ENCODE measurements around the gene CALCOCO1.

DNA sequence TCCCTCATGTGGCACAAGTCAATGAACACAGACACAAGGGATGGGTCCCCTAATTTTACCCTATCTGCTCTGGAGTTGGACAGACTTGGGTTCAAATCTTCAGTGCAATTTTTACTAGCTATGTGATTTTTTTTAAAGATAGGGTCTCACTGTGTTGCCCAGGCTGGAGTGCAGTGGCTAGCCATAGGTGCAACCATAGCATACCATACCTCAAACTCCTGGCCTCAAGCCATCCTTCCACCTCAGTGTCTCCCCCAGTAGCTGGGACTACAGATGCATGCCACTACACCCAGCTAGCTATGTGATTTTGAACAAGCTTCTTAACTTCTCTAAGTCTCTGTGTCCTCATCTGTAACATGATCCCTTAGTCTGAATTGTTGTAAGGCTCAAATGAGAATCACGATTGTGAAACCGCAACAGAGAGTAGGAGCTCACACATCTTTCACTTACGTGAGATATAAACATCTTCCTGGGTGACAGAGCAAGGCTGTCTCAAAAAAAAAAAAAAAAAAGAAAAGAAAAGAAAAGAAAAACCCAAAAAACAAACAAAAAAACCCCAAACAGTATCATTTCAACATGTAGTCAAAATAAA, 4.7 kb downstream of the CALCOCO1 start:
- TF ChIP-seq, protein P1, sequence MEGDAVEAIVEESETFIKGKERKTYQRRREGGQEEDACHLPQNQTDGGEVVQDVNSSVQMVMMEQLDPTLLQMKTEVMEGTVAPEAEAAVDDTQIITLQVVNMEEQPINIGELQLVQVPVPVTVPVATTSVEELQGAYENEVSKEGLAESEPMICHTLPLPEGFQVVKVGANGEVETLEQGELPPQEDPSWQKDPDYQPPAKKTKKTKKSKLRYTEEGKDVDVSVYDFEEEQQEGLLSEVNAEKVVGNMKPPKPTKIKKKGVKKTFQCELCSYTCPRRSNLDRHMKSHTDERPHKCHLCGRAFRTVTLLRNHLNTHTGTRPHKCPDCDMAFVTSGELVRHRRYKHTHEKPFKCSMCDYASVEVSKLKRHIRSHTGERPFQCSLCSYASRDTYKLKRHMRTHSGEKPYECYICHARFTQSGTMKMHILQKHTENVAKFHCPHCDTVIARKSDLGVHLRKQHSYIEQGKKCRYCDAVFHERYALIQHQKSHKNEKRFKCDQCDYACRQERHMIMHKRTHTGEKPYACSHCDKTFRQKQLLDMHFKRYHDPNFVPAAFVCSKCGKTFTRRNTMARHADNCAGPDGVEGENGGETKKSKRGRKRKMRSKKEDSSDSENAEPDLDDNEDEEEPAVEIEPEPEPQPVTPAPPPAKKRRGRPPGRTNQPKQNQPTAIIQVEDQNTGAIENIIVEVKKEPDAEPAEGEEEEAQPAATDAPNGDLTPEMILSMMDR (conservative IDR thresholded peaks at IDR 0.05; ENCODE audit: low read depth, low read length): no peak
- TF ChIP-seq EZH2 (IDR thresholded peaks at IDR 0.05; ENCODE audit: low read length, unreplicated experiment): no peak
